ENCODE data around the gene LRP10.

DNA sequence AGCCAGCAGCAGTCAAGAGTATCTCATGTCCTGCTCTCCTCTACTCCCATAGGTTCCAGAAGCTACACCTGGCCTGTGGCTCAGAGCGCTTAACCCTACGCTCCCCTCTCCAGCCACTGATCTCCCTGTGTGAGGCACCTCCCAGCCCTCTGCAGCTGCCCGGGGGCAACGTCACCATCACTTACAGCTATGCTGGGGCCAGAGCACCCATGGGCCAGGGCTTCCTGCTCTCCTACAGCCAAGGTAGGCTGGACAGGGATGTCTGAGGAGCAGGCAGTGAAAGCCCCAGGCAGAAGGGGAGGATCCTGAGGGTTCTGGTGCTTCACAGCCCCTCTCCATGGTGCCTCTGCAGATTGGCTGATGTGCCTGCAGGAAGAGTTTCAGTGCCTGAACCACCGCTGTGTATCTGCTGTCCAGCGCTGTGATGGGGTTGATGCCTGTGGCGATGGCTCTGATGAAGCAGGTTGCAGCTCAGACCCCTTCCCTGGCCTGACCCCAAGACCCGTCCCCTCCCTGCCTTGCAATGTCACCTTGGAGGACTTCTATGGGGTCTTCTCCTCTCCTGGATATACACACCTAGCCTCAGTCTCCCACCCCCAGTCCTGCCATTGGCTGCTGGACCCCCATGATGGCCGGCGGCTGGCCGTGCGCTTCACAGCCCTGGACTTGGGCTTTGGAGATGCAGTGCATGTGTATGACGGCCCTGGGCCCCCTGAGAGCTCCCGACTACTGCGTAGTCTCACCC lies 3.6 kb downstream of the LRP10 start:
- TF ChIP-seq, protein P1, sequence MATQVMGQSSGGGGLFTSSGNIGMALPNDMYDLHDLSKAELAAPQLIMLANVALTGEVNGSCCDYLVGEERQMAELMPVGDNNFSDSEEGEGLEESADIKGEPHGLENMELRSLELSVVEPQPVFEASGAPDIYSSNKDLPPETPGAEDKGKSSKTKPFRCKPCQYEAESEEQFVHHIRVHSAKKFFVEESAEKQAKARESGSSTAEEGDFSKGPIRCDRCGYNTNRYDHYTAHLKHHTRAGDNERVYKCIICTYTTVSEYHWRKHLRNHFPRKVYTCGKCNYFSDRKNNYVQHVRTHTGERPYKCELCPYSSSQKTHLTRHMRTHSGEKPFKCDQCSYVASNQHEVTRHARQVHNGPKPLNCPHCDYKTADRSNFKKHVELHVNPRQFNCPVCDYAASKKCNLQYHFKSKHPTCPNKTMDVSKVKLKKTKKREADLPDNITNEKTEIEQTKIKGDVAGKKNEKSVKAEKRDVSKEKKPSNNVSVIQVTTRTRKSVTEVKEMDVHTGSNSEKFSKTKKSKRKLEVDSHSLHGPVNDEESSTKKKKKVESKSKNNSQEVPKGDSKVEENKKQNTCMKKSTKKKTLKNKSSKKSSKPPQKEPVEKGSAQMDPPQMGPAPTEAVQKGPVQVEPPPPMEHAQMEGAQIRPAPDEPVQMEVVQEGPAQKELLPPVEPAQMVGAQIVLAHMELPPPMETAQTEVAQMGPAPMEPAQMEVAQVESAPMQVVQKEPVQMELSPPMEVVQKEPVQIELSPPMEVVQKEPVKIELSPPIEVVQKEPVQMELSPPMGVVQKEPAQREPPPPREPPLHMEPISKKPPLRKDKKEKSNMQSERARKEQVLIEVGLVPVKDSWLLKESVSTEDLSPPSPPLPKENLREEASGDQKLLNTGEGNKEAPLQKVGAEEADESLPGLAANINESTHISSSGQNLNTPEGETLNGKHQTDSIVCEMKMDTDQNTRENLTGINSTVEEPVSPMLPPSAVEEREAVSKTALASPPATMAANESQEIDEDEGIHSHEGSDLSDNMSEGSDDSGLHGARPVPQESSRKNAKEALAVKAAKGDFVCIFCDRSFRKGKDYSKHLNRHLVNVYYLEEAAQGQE (IDR thresholded peaks at IDR 0.05; ENCODE audit: insufficient read depth in 1 of 2, low read depth in 2 of 2, low read length in 2 of 2), result no peak
- no peak for TF ChIP-seq TAF1 (IDR thresholded peaks at IDR 0.05; ENCODE audit: borderline replicate concordance, insufficient read depth, low read length)
- TF ChIP-seq POLR2AphosphoS5 (IDR thresholded peaks at IDR 0.05; ENCODE audit: low read depth, low read length), result no peak
- no peak for TF ChIP-seq SIN3A (IDR thresholded peaks at IDR 0.05; ENCODE audit: borderline replicate concordance, insufficient read depth, low read length)

Measured in PFSK-1 (cell line).